IPS-20b (cell line): ENCODE data around the gene TBC1D16.

Experiments used
- H3K27ac ChIP-seq: one replicate; pipeline ENCODE4 v1.5.1; 2013; ENCODE audit warnings: low read length
- H3K27me3 ChIP-seq: 2 replicates; pipeline ENCODE4 v1.6.1; 2013; ENCODE audit warnings: mild to moderate bottlenecking, low read length, inconsistent platforms; ENCODE audit not compliant: insufficient read depth
- H3K36me3 ChIP-seq: 2 replicates; pipeline ENCODE4 v1.6.1; 2013; ENCODE audit warnings: low read depth, mild to moderate bottlenecking, inconsistent platforms, low read length, moderate library complexity; ENCODE audit not compliant: insufficient read depth
- H3K4me1 ChIP-seq: 2 replicates; pipeline ENCODE4 v1.6.1; 2013; ENCODE audit warnings: mild to moderate bottlenecking, control low read depth, inconsistent platforms, low read length, moderate library complexity; ENCODE audit not compliant: insufficient read depth
- H3K4me3 ChIP-seq: 2 replicates; pipeline ENCODE4 v1.5.1; 2013; ENCODE audit warnings: mild to moderate bottlenecking, low read length, inconsistent platforms
- H3K9ac ChIP-seq: 2 replicates; pipeline ENCODE4 v1.6.1; 2013; ENCODE audit warnings: low read depth, mild to moderate bottlenecking, inconsistent platforms, low read length, moderate library complexity
- H3K9me3 ChIP-seq: 2 replicates; pipeline ENCODE4 v1.6.1; 2013; ENCODE audit warnings: mild to moderate bottlenecking, low read depth, low read length, inconsistent platforms; ENCODE audit not compliant: insufficient read depth

The TBC1D16 gene

GRCh38 chr17:79982986-79983385 is 52.7 kb downstream of the TBC1D16 start:
- Histone ChIP-seq H3K27me3 (no peaks in the 10 kb centered on the region), H3K4me3 (no peak overlapping the region)

GRCh38 chr17:79981661-79982101 is 54.0 kb downstream of the TBC1D16 start:
- no peaks in the 10 kb centered on the region for H3K4me1 ChIP-seq
- no peaks in the 10 kb centered on the region for H3K27me3 ChIP-seq
- no peak overlapping the region for H3K9ac ChIP-seq

More at GRCh38 chr17:79982986-79983385, 52.7 kb downstream of the TBC1D16 start:
- no peak overlapping the region for H3K9ac ChIP-seq
- H3K36me3 ChIP-seq: no peaks in the 10 kb centered on the region; the same call in 1 of the 2 replicates
- H3K4me1 ChIP-seq: peaks cover 3% of the 10 kb centered on the region; the same call in 1 of the 2 replicates
- H3K9me3 ChIP-seq: no peaks in the 10 kb centered on the region
- no peak overlapping the region for H3K27ac ChIP-seq

GRCh38 chr17:79981090-79981489 is 54.6 kb downstream of the TBC1D16 start:
- no peak overlapping the region for H3K4me3 ChIP-seq
- H3K27me3 ChIP-seq: no peaks in the 10 kb centered on the region
- no peak overlapping the region for H3K9ac ChIP-seq
- no peaks in the 10 kb centered on the region; the same call in 1 of the 2 replicates for H3K36me3 ChIP-seq
- no peaks in the 10 kb centered on the region for H3K4me1 ChIP-seq
- no peaks in the 10 kb centered on the region for H3K9me3 ChIP-seq
- H3K27ac ChIP-seq: no peak overlapping the region

More at GRCh38 chr17:79981661-79982101, 54.0 kb downstream of the TBC1D16 start:
- Histone ChIP-seq H3K9me3 (no peaks in the 10 kb centered on the region), H3K4me3 (no peak overlapping the region), H3K36me3 (no peaks in the 10 kb centered on the region; the same call in 1 of the 2 replicates), H3K27ac (no peak overlapping the region)

GRCh38 chr17:79980246-79981043 is 55.2 kb downstream of the TBC1D16 start:
- no peaks in the 10 kb centered on the region for H3K27me3 ChIP-seq
- no peak overlapping the region for H3K9ac ChIP-seq
- no peak overlapping the region for H3K4me3 ChIP-seq
- no peak overlapping the region for H3K27ac ChIP-seq
- H3K36me3 ChIP-seq: no peaks in the 10 kb centered on the region; the same call in 1 of the 2 replicates
- H3K4me1 ChIP-seq: no peaks in the 10 kb centered on the region
- no peaks in the 10 kb centered on the region for H3K9me3 ChIP-seq

- Histone ChIP-seq H3K4me1 (no peaks in the 10 kb centered on the region; the same call in 1 of the 2 replicates), H3K9me3 (no peaks in the 10 kb centered on the region), H3K4me3 (no peak overlapping the region), H3K27me3 (no peaks in the 10 kb centered on the region), H3K9ac (no peak overlapping the region), H3K36me3 (no peaks in the 10 kb centered on the region; the same call in 1 of the 2 replicates), H3K27ac (no peak overlapping the region)
These were observed 55.9 kb downstream of the TBC1D16 start for GRCh38 chr17:79979816-79980215.

GRCh38 chr17:79979221-79979741 is 56.4 kb downstream of the TBC1D16 start:
- no peak overlapping the region for H3K27ac ChIP-seq
- no peaks in the 10 kb centered on the region; the same call in 1 of the 2 replicates for H3K36me3 ChIP-seq
- no peaks in the 10 kb centered on the region; the same call in 1 of the 2 replicates for H3K4me1 ChIP-seq
- H3K9me3 ChIP-seq: no peaks in the 10 kb centered on the region
- no peak overlapping the region for H3K4me3 ChIP-seq
- no peaks in the 10 kb centered on the region for H3K27me3 ChIP-seq
- H3K9ac ChIP-seq: no peak overlapping the region

GRCh38 chr17:79978548-79978855 is 57.2 kb downstream of the TBC1D16 start:
- Histone ChIP-seq H3K27ac (no peak overlapping the region), H3K4me3 (no peak overlapping the region), H3K9me3 (no peaks in the 10 kb centered on the region), H3K36me3 (no peaks in the 10 kb centered on the region; the same call in 1 of the 2 replicates), H3K27me3 (no peaks in the 10 kb centered on the region), H3K9ac (no peak overlapping the region), H3K4me1 (no peaks in the 10 kb centered on the region; the same call in 1 of the 2 replicates)

GRCh38 chr17:79977708-79978547 is 57.7 kb downstream of the TBC1D16 start:
- Histone ChIP-seq H3K4me1 (no peaks in the 10 kb centered on the region; the same call in 1 of the 2 replicates), H3K4me3 (no peak overlapping the region), H3K9me3 (no peaks in the 10 kb centered on the region), H3K27ac (no peak overlapping the region), H3K27me3 (no peaks in the 10 kb centered on the region), H3K9ac (no peak overlapping the region), H3K36me3 (no peaks in the 10 kb centered on the region; the same call in 1 of the 2 replicates)

- Histone ChIP-seq H3K27me3 (no peaks in the 10 kb centered on the region), H3K9ac (no peak overlapping the region), H3K27ac (no peak overlapping the region), H3K36me3 (peaks cover 6% of the 10 kb centered on the region; the same call in 1 of the 2 replicates), H3K9me3 (no peaks in the 10 kb centered on the region), H3K4me3 (no peak overlapping the region), H3K4me1 (no peaks in the 10 kb centered on the region; the same call in 1 of the 2 replicates)
These were observed 58.5 kb downstream of the TBC1D16 start for GRCh38 chr17:79977161-79977631.

- no peak overlapping the region for H3K4me3 ChIP-seq
- peaks cover 12% of the 10 kb centered on the region; the same call in 1 of the 2 replicates for H3K36me3 ChIP-seq
- no peak overlapping the region for H3K9ac ChIP-seq
- H3K4me1 ChIP-seq: no peaks in the 10 kb centered on the region; the same call in 1 of the 2 replicates
- no peaks in the 10 kb centered on the region for H3K9me3 ChIP-seq
- H3K27ac ChIP-seq: no peak overlapping the region
- no peaks in the 10 kb centered on the region for H3K27me3 ChIP-seq
These were observed 59.2 kb downstream of the TBC1D16 start for GRCh38 chr17:79976451-79976850.

- Histone ChIP-seq H3K9ac (no peak overlapping the region), H3K27ac (no peak overlapping the region), H3K27me3 (no peaks in the 10 kb centered on the region), H3K4me1 (no peaks in the 10 kb centered on the region; the same call in 1 of the 2 replicates), H3K9me3 (no peaks in the 10 kb centered on the region), H3K36me3 (peaks cover 16% of the 10 kb centered on the region; the same call in 1 of the 2 replicates), H3K4me3 (no peak overlapping the region)
These were observed 60.1 kb downstream of the TBC1D16 start for GRCh38 chr17:79975498-79976134.
